Hair follicle dermal papilla cell (primary cell): ENCODE measurements around the gene NHEJ1. TPM values are rescaled to one million over a fixed set of nuclear protein-coding genes. Genes with fewer than 3 reads are reported as not detected.

Experiments used
- small RNA-seq: library from RNA; depleted of rRNA; stranded (forward); fragments of <200 nt; gene quantifications from one replicate; pipeline ENCODE3, GENCODE V24; 2012
- total RNA-seq: library from RNA; depleted of rRNA; stranded (reverse); fragments of >200 nt; gene quantifications from 2 replicates; pipeline ENCODE4 v1.2.3, GENCODE V29; 2012

Gene NHEJ1
- total RNA-seq: 21.1 and 22.2 TPM in 2 replicates

GRCh38 chr2:219160186-219161017, at the start of gene NHEJ1:
NHEJ1 (minus strand) TSS chr2:219160815; CDS start chr2:219158362, 2,453 bp downstream.

GRCh38 chr2:219206328-219207133, 45.9 kb upstream of the NHEJ1 start, which contains the start of gene ZFAND2B:
ZFAND2B (plus strand) TSS chr2:219206782; CDS start chr2:219206988, 206 bp downstream.

GRCh38 chr2:219177552-219178376, 17.1 kb upstream of the NHEJ1 start, which contains the start of gene RETREG2:
RETREG2 (plus strand) TSS chr2:219178275; CDS start chr2:219178353, 78 bp downstream.

GRCh38 chr2:219176818-219177551, 16.4 kb upstream of the NHEJ1 start, which contains the start of gene CNPPD1:
CNPPD1 (minus strand) TSS chr2:219176925; CDS start chr2:219176828, 97 bp downstream.

GRCh38 chr2:219169930-219170654, 9.5 kb upstream of the NHEJ1 start, which contains the start of gene SLC23A3:
SLC23A3 (minus strand) TSS chr2:219170029; CDS start chr2:219169984, 45 bp downstream.

GRCh38 chr2:219060821-219061791, 99.5 kb downstream of the NHEJ1 start, which contains the start of gene IHH:
IHH (minus strand) TSS chr2:219060921; CDS start chr2:219060467, 454 bp downstream.

GRCh38 chr2:219041252-219041651, 119.4 kb downstream of the NHEJ1 start, which contains the start of gene CFAP65:
CFAP65 (minus strand) TSS chr2:219041516; CDS start chr2:219039048, 2,468 bp downstream.

Small RNA genes within 50 kb of the gene (small RNA-seq; reads per million reads assigned to genes)
- gene MIR3131 (not detected), gene RN7SL764P (not detected)

Other genes with a start within 250 kb of the NHEJ1 start
- under 0.01 TPM in 1 of 2 replicates, not detected in the other for gene CDK5R2, start 201.1 kb downstream of the NHEJ1 start, total RNA-seq
- gene FEV, start 175.6 kb downstream of the NHEJ1 start, total RNA-seq: not detected in 2 replicates
- not detected in 2 replicates for gene CRYBA2, start 167.4 kb downstream of the NHEJ1 start, total RNA-seq
- gene CFAP65, start 119.3 kb downstream of the NHEJ1 start, total RNA-seq: not detected in 2 replicates
- 0.12 TPM in 1 of 2 replicates, not detected in the other for gene IHH, start 99.9 kb downstream of the NHEJ1 start, total RNA-seq
- 0.85 and 1.5 TPM in 2 replicates for gene SLC23A3, start 9.2 kb upstream of the NHEJ1 start, total RNA-seq
- gene CNPPD1, start 16.1 kb upstream of the NHEJ1 start, total RNA-seq: 35.7 and 42.0 TPM in 2 replicates
- 94.1 and 100 TPM in 2 replicates for gene RETREG2, start 17.5 kb upstream of the NHEJ1 start, total RNA-seq
- gene ZFAND2B, start 46.0 kb upstream of the NHEJ1 start, total RNA-seq: 22.9 and 31.2 TPM in 2 replicates
- gene ABCB6, start 58.1 kb upstream of the NHEJ1 start, total RNA-seq: 23.8 and 27.7 TPM in 2 replicates
- gene ATG9A, start 68.8 kb upstream of the NHEJ1 start, total RNA-seq: 63.0 and 63.8 TPM in 2 replicates
- 22.2 and 24.8 TPM in 2 replicates for gene ANKZF1, start 69.0 kb upstream of the NHEJ1 start, total RNA-seq
- gene GLB1L, start 84.6 kb upstream of the NHEJ1 start, total RNA-seq: 11.9 and 18.8 TPM in 2 replicates
- gene STK16, start 84.7 kb upstream of the NHEJ1 start, total RNA-seq: 45.3 and 69.3 TPM in 2 replicates
- not detected in 2 replicates for gene TUBA4B, start 92.4 kb upstream of the NHEJ1 start, total RNA-seq
- gene TUBA4A, start 93.1 kb upstream of the NHEJ1 start, total RNA-seq: 42.0 and 68.4 TPM in 2 replicates
- gene DNAJB2, start 118.6 kb upstream of the NHEJ1 start, total RNA-seq: 41.4 and 48.5 TPM in 2 replicates
- 0.36 and 0.49 TPM in 2 replicates for gene PTPRN, start 148.6 kb upstream of the NHEJ1 start, total RNA-seq
- not detected in 2 replicates for gene RESP18, start 171.9 kb upstream of the NHEJ1 start, total RNA-seq
- gene DNPEP, start 227.1 kb upstream of the NHEJ1 start, total RNA-seq: 82.3 and 95.2 TPM in 2 replicates